Mesenchymal stem cell (in vitro differentiated cells and primary cell): ENCODE results near the gene ZNG1F.
"Not testable (repeated sequence)": the region's sequence is repeated elsewhere in the genome, so short reads cannot be mapped to it uniquely, and the experiment has no call there.

Experiments
- DNase-seq: peaks from one replicate; pipeline ENCODE4 v3.0.0-alpha.2; 2013
- H2AFZ ChIP-seq: one replicate; pipeline ENCODE4 v1.6.1; 2013; ENCODE audit warnings: low read depth, mild to moderate bottlenecking, control low read depth, inconsistent platforms, low read length, moderate library complexity
- H2AK5ac ChIP-seq: 2 replicates; pipeline ENCODE4 v1.6.1; 2013; ENCODE audit warnings: low read length, moderate library complexity, mild to moderate bottlenecking, inconsistent platforms; ENCODE audit not compliant: severe bottlenecking
- H2BK120ac ChIP-seq: one replicate; pipeline ENCODE4 v1.6.1; 2013; ENCODE audit warnings: low read depth, mild to moderate bottlenecking, inconsistent platforms, low read length, moderate library complexity
- H2BK12ac ChIP-seq, 2 experiments: one replicate each; pipeline ENCODE4 v1.6.1; 2013; ENCODE audit warnings: inconsistent platforms in 2 of 2, low read length in 2 of 2, mild to moderate bottlenecking in 2 of 2, moderate library complexity in 2 of 2, control low read depth in 1 of 2
- H2BK15ac ChIP-seq: one replicate; pipeline ENCODE4 v1.6.1; 2013; ENCODE audit warnings: mild to moderate bottlenecking, low read depth, inconsistent platforms; ENCODE audit not compliant: poor library complexity, severe bottlenecking
- H2BK5ac ChIP-seq: 2 replicates; pipeline ENCODE4 v1.6.1; 2013; ENCODE audit warnings: low read depth, mild to moderate bottlenecking, low read length, control low read depth, inconsistent platforms; ENCODE audit not compliant: poor library complexity, severe bottlenecking
- H3K14ac ChIP-seq, 2 experiments: one replicate each; pipeline ENCODE4 v1.6.1; 2013; ENCODE audit warnings: inconsistent platforms in 2 of 2, low read length in 2 of 2, control low read depth in 1 of 2, mild to moderate bottlenecking in 1 of 2, moderate library complexity in 1 of 2
- H3K18ac ChIP-seq, 2 experiments: one replicate each; pipeline ENCODE4 v1.6.1; 2013; ENCODE audit warnings: inconsistent platforms in 2 of 2, low read length in 2 of 2, control low read depth in 1 of 2, low read depth in 1 of 2, mild to moderate bottlenecking in 1 of 2
- H3K23ac ChIP-seq, 2 experiments: one replicate each; pipeline ENCODE4 v1.6.1; 2013; ENCODE audit warnings: inconsistent platforms in 2 of 2, low read length in 2 of 2, mild to moderate bottlenecking in 2 of 2, moderate library complexity in 2 of 2, control low read depth in 1 of 2
- H3K27ac ChIP-seq: 2 replicates; pipeline ENCODE4 v1.5.1; 2013; ENCODE audit warnings: mild to moderate bottlenecking, moderate library complexity, low read length, control low read depth, inconsistent platforms; ENCODE audit not compliant: poor library complexity, severe bottlenecking
- H3K27me3 ChIP-seq, 2 experiments: 2 replicates each; pipeline versions ENCODE4 v1.6.1 to v1.7.0; 2013; ENCODE audit warnings: low read length in 2 of 2, mild to moderate bottlenecking in 2 of 2, moderate library complexity in 2 of 2, control low read depth in 1 of 2, inconsistent platforms in 1 of 2; ENCODE audit not compliant: control insufficient read depth in 1 of 2, insufficient read depth in 1 of 2
- H3K36me3 ChIP-seq, 2 experiments: 2 replicates each; pipeline versions ENCODE4 v1.6.1 to v1.7.0; 2013; ENCODE audit warnings: low read length in 2 of 2, control low read depth in 1 of 2, inconsistent platforms in 1 of 2, low read depth in 1 of 2, mild to moderate bottlenecking in 1 of 2; ENCODE audit not compliant: insufficient read depth in 2 of 2, control insufficient read depth in 1 of 2
- H3K4ac ChIP-seq, 2 experiments: one replicate each; pipeline ENCODE4 v1.6.1; 2013; ENCODE audit warnings: inconsistent platforms in 2 of 2, low read length in 2 of 2, mild to moderate bottlenecking in 2 of 2, moderate library complexity in 2 of 2, control low read depth in 1 of 2, low read depth in 1 of 2
- H3K4me1 ChIP-seq: 2 replicates; pipeline ENCODE4 v1.6.1; 2013; ENCODE audit warnings: low read depth, low read length, control low read depth; ENCODE audit not compliant: control insufficient read depth, insufficient read depth
- H3K4me2 ChIP-seq: 2 replicates; pipeline ENCODE4 v1.6.1; 2013; ENCODE audit warnings: low read length, mild to moderate bottlenecking, inconsistent platforms; ENCODE audit not compliant: poor library complexity, severe bottlenecking
- H3K4me3 ChIP-seq, 2 experiments: 2 replicates each; pipeline versions ENCODE4 v1.5.1 to v1.7.0; 2013; ENCODE audit warnings: low read length in 2 of 2, mild to moderate bottlenecking in 2 of 2, control low read depth in 1 of 2, low read depth in 1 of 2; ENCODE audit not compliant: insufficient read depth in 1 of 2
- H3K79me1 ChIP-seq: replicated peaks from 2 replicates; pipeline ENCODE4 v1.6.1; 2013; ENCODE audit warnings: mild to moderate bottlenecking, control low read depth, low read length, inconsistent platforms; ENCODE audit not compliant: poor library complexity, severe bottlenecking
- H3K9ac ChIP-seq: 2 replicates; pipeline ENCODE4 v1.7.0; 2013; ENCODE audit warnings: mild to moderate bottlenecking, low read length, moderate library complexity
- H3K9me3 ChIP-seq: 2 replicates; pipeline ENCODE4 v1.7.0; 2013; ENCODE audit warnings: mild to moderate bottlenecking, low read length; ENCODE audit not compliant: control insufficient read depth
- H4K8ac ChIP-seq: one replicate; pipeline ENCODE4 v1.6.1; 2013; ENCODE audit warnings: inconsistent platforms, mild to moderate bottlenecking, low read length, moderate library complexity
- H4K91ac ChIP-seq: one replicate; pipeline ENCODE4 v1.6.1; 2013; ENCODE audit warnings: mild to moderate bottlenecking, low read length, inconsistent platforms
- WGBS: methylation state at CpG from one replicate; pipeline ENCODE4 v1.1.7; 2013; ENCODE audit warnings: mixed read lengths; 5-methylcytosine and 5-hydroxymethylcytosine counted together

Gene ZNG1F

DNA sequence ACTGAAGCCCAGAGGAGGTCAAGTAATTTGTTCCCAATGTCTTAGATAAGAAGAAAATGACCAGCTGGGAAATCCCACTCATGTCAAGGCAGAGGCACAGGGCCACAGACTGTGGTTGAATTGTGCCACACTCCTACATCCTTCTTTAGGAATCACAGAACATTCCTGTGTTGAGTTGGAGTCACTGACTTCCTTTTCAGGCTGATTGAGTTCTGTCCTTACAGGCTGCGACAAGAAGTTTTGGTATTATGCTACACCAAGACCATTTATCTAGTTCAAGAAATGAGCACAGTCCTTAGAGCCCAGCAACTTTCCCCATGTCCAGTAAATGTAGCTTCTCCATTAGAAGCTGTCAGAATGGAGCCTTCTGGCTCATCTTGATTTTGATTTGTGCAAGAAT, 98.7 kb downstream of the ZNG1F start:
- not testable (repeated sequence) for H3K4ac ChIP-seq, H2AFZ ChIP-seq, H4K8ac ChIP-seq, H3K36me3 ChIP-seq, H2BK5ac ChIP-seq, H3K79me1 ChIP-seq, H2BK120ac ChIP-seq, H2BK12ac ChIP-seq, H3K18ac ChIP-seq, DNase-seq, H3K9ac ChIP-seq, H2BK15ac ChIP-seq, H3K27me3 ChIP-seq, H3K9me3 ChIP-seq, H2AK5ac ChIP-seq, H3K23ac ChIP-seq, H3K14ac ChIP-seq, H3K4me2 ChIP-seq, H3K4me3 ChIP-seq, H3K27ac ChIP-seq, H4K91ac ChIP-seq, H3K4me1 ChIP-seq
- no CpG with 5 or more reads among the region's 1 CpG for WGBS

DNA sequence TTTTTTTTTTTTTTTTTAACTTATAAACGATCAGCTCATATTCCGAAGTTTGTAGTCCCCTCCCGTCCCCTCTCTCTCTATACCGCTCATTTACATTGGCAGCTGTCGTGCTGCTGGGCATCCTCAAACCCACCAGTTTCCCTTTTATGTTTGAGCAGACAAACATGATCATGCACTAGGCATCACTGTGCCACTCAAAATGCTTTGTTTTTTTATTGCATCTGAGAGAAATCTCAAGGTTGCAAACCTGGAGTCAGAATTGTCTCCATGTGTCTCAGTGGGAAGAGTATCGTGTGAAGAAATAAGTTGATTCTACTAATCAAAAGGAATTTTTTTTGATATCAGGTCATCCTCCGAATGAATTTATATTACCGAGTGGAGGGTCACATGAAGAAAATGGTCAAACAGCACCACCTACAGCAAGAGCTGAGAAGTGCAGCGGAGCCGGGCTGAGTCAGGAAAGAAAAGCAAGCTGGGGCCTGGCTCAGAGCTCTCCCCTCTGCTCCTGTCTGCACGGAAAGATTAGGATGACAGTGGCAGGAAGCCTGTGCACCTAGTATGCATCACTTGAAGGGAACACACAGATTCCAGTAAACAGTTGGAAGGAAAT, 100.6 kb downstream of the ZNG1F start:
- H4K91ac ChIP-seq, H3K4ac ChIP-seq, DNase-seq, H2AFZ ChIP-seq, H3K36me3 ChIP-seq, H3K18ac ChIP-seq, H3K4me2 ChIP-seq, H3K9me3 ChIP-seq, H3K14ac ChIP-seq, H3K9ac ChIP-seq, H2AK5ac ChIP-seq, H3K79me1 ChIP-seq, H3K23ac ChIP-seq, H2BK15ac ChIP-seq, H3K27ac ChIP-seq, H3K27me3 ChIP-seq, H4K8ac ChIP-seq, H2BK120ac ChIP-seq, H3K4me3 ChIP-seq, H2BK12ac ChIP-seq, H3K4me1 ChIP-seq, H2BK5ac ChIP-seq: not testable (repeated sequence)
- WGBS, result 44% methylated on average over 5 of the region's 11 CpGs

- not testable (repeated sequence) for H3K23ac ChIP-seq, H3K4ac ChIP-seq, H3K14ac ChIP-seq, H3K9ac ChIP-seq, H3K9me3 ChIP-seq, H2BK12ac ChIP-seq, H4K91ac ChIP-seq, H3K4me1 ChIP-seq, H2BK120ac ChIP-seq, H2AK5ac ChIP-seq, H3K36me3 ChIP-seq, H3K4me3 ChIP-seq, H2BK15ac ChIP-seq, H3K4me2 ChIP-seq, H4K8ac ChIP-seq, H2AFZ ChIP-seq, H3K27me3 ChIP-seq, H2BK5ac ChIP-seq, H3K27ac ChIP-seq, H3K79me1 ChIP-seq, DNase-seq, H3K18ac ChIP-seq
- 47% methylated on average over 1 of the region's 5 CpGs for WGBS
These were observed 101.2 kb downstream of the ZNG1F start for GRCh38 chr9:41087929-41088328.

- not testable (repeated sequence) for H3K4me2 ChIP-seq, H3K14ac ChIP-seq, H3K9me3 ChIP-seq, H2BK120ac ChIP-seq, H3K36me3 ChIP-seq, H2AK5ac ChIP-seq, H3K27ac ChIP-seq, H2BK5ac ChIP-seq, DNase-seq, H3K18ac ChIP-seq, H2BK12ac ChIP-seq, H3K79me1 ChIP-seq, H4K8ac ChIP-seq, H3K23ac ChIP-seq, H2BK15ac ChIP-seq, H3K4me3 ChIP-seq, H3K27me3 ChIP-seq, H2AFZ ChIP-seq, H3K4ac ChIP-seq, H4K91ac ChIP-seq, H3K4me1 ChIP-seq
- H3K9ac ChIP-seq, result peak overlapping the region; percentile 49
- WGBS, result 77% methylated on average over 2 of the region's 5 CpGs
These were observed 101.8 kb downstream of the ZNG1F start for GRCh38 chr9:41087157-41087780.
